Stimulated activated CD4-positive, alpha-beta T cell treated with anti-CD3 and anti-CD28 coated beads, Interleukin-15, amount 100 ng/mL, for 48 hours (primary cell): ENCODE results near the gene SLC2A1.

Source experiments
- DNase-seq, 2 donors: peaks; one replicate each; pipeline ENCODE4 v3.0.0-alpha.2; 2020; ENCODE audit warnings: low read depth in 2 of 2

SLC2A1 gene

GRCh38 chr1:42942444-42942843, 16.2 kb downstream of the SLC2A1 start:
- DNase-seq, result no peak

- no peak for DNase-seq
Observed at GRCh38 chr1:42941640-42942330, 16.9 kb downstream of the SLC2A1 start.

- no peak for DNase-seq
Observed at GRCh38 chr1:42940851-42941639, 17.6 kb downstream of the SLC2A1 start.

- DNase-seq, result no peak
Observed at GRCh38 chr1:42938645-42939615, 19.7 kb downstream of the SLC2A1 start.

GRCh38 chr1:42937836-42938644, 20.6 kb downstream of the SLC2A1 start:
- DNase-seq, result no peak

- DNase-seq, result no peak
Observed at GRCh38 chr1:42937141-42937696, 21.4 kb downstream of the SLC2A1 start.

- DNase-seq, result no peak
Observed at GRCh38 chr1:42936309-42937078, 22.2 kb downstream of the SLC2A1 start.

- no peak for DNase-seq
Observed at GRCh38 chr1:42935971-42936308, 22.7 kb downstream of the SLC2A1 start.

- no peak for DNase-seq
Observed at GRCh38 chr1:42935313-42935895, 23.3 kb downstream of the SLC2A1 start.

- no peak for DNase-seq
Observed at GRCh38 chr1:42934541-42935312, 23.9 kb downstream of the SLC2A1 start.

- DNase-seq, result no peak
Observed at GRCh38 chr1:42933610-42934491, 24.8 kb downstream of the SLC2A1 start.

- no peak for DNase-seq
Observed at GRCh38 chr1:42933060-42933586, 25.5 kb downstream of the SLC2A1 start.

- DNase-seq, result no peak
Observed at GRCh38 chr1:42932442-42932941, 26.2 kb downstream of the SLC2A1 start.

GRCh38 chr1:42931911-42932422, 26.7 kb downstream of the SLC2A1 start:
- peak; percentile 53 to 74 for DNase-seq

- peak in 1 of 2 donors; percentile 24 for DNase-seq
Observed at GRCh38 chr1:42931108-42931539, 27.5 kb downstream of the SLC2A1 start.

GRCh38 chr1:42930178-42931107, 28.2 kb downstream of the SLC2A1 start:
- no peak for DNase-seq
